T47D (cell line): ENCODE results near the gene NME3.

ENCODE experiments used
- DNase-seq, 2 experiments: peaks; one replicate each; pipeline versions ENCODE4 v3.0.0 to v3.0.0-alpha.2; 2011 to 2012; ENCODE audit warnings: low read depth in 1 of 2, low spot score in 1 of 2
- JUND ChIP-seq: IDR thresholded peaks from 2 replicates; pipeline ENCODE4 v1.6.1; 2012; ENCODE audit warnings: low read depth
- in situ Hi-C: cut with HindIII; loops from 2 replicates; pipeline ENCODE4 v1.10.0; 2016; ENCODE audit warnings: low sequenced_read_pairs, low pct_unique_long_range_greater_than_20kb

NME3 gene

DNA sequence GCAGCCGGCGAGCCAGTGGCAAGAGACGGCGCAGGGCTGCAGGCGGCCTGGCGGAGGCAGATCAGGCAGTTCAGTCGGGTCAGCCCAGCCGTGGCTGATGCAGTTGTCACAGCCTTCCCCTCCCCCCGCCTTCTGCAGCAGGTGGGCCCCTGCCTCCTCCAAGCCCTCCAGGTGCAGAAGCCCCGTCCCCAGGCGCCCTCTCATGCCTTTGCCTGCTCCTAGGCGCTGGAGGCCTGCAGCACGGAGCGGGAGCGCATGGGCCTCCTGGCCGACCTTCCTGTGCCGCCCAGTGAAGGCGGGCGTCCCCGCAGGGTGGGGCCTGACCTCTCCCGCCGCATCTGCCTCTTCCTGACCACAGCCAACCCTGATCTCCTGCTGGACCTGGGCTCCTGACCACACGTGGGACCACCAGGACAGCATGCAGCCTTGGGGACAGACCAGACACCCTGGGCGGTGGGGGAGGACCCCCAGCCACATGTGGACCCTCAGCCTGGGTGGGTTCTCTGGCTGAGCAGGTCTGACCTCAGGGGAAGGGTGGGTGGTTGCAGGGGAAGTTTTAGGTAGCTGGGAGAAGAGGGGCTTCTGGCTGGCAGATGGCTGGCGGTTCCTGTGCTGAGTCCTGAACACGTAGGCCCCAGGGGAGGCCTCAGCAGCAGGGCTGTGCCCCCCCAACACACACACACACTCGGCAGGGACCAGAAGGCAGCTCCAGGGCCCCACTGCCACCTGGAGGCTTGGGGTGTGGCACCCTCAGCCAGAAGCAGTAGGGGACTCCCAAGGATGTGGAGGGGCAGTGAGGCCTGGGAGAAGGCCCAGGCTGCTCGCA is 4.7 kb upstream of the NME3 start:
- in situ Hi-C loops, result no loop called here
- no peak for DNase-seq
- TF ChIP-seq JUND, result no peak

DNA sequence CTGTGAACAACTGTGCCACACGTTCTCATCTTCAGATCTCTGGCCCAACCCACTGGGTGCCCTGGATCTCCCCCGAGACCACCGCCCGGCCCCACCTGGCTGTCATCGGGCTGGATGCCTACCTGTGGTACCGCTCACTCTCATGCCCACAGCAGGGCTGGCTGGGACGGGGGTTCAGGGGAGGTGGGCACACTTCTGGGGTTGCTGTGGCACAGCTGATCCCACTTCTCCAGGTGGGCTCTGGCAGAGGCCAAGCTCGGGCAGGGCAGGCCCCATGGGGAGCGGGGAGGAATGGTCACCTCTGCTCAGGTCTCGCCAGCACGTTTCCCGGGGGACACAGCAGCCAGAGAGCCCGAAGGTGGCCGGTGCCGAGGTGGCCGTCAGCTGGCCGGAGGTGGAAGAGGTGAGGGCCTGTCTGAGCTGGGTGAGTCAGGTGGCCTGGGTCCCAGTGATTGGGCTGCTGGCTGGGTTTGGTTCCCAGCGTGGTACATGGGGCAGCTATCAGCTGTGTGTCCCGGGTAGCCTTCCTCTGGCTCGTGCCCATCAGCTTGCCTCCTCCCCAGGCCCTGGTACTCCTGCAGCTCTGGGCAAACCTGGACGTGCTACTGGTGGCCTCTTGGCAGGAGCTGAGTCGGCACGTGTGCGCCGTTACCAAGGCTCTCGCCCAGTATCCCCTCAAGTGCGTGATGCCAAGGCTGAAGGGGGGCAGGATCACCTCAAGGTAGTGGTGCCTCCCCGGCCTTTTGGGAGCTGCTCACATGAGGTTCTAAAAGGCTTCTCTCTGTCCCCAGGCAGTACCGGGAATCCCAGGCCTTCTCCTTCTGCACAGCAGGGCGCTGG is 3.9 kb upstream of the NME3 start:
- no peak for TF ChIP-seq JUND
- in situ Hi-C loops, result no loop called here
- DNase-seq, result no peak

DNA sequence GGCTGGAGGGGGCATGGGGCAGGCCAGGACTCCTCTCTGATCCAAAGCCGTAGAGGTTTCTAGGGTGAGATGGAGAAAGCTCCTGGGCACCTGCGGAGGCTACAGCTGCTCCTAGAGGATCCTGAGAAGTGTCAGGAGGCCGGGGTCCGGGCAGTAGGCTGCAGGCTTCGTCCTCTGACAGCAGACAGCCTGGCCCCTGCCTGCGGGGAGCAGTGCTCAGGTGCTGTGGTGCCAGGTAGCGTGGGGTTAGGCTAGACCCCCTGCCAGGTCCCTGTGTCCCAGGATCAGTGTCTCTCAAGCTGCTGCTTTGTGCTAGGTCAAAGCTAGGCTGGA is 3.1 kb upstream of the NME3 start:
- no peak for TF ChIP-seq JUND
- in situ Hi-C loops, result no loop called here
- no peak for DNase-seq

DNA sequence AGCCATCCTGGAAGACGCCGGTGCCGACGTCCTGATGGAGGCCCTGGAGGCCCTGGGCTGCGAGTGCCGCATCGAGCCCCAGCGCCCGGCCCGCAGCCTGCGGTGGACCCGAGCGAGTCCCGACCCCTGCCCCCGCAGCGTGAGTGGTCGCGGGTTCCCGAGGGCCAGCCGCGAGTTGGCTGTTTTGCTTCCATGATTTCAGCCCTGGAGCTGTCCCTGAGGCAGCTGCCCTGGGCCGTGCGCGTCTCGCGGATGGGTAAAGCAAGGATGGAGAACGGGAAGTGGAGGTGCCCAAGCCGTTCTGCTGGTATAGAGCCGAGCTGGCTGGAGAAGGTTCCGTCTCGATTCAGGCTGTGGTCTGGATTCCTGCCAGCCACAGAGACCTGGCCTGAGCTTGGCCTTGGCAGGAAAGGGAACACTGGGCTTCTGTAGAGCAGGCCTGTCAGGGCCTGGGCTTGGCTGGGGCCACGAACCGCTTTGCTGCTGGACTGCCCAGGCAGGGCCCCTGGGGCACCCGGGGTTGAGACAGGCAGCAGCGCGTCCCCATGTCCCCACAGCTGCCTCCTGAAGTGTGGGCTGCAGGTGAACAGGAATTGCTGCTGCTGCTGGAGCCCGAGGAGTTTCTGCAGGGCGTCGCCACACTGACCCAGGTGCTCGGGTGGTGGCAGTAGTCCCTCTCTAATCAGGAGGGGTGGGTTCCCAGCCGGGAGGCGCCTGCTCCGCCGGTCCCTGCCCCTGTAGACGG is 2.5 kb upstream of the NME3 start:
- peak; percentile 65 to 85 for DNase-seq

GRCh38 chr16:1772908-1773702 is 1.8 kb upstream of the NME3 start, which contains the start of gene MRPS34:
TSS of gene MRPS34 (minus strand) at chr16:1773134. CDS start at chr16:1773119, 15 bp downstream.
- in situ Hi-C loops, result no loop called here
- peak; percentile 75 to 91 for DNase-seq
- TF ChIP-seq JUND, result no peak

More for the DNA sequence above, 2.5 kb upstream of the NME3 start:
- no peak for TF ChIP-seq JUND
- in situ Hi-C loops, result no loop called here

GRCh38 chr16:1772362-1772907 is 1.1 kb upstream of the NME3 start, which contains the start of gene EME2:
TSS of gene EME2 (plus strand) at chr16:1772810. CDS start at chr16:1773228, 418 bp downstream.
- no peak for TF ChIP-seq JUND
- peak in 1 of 2 experiments; percentile 36 for DNase-seq
- in situ Hi-C loops, result no loop called here

GRCh38 chr16:1771864-1772361 is 570 bp upstream of the NME3 start:
- no peak for TF ChIP-seq JUND
- no peak for DNase-seq
- in situ Hi-C loops, result no loop called here

GRCh38 chr16:1770328-1771187 is 785 bp downstream of the NME3 start:
- TF ChIP-seq JUND, result no peak
- peak; percentile 43 to 48 for DNase-seq
- in situ Hi-C loops, result no loop called here

- in situ Hi-C loops, result no loop called here
- no peak for TF ChIP-seq JUND
- DNase-seq, result no peak
Measured at GRCh38 chr16:1769402-1770300, 1.7 kb downstream of the NME3 start.

DNA sequence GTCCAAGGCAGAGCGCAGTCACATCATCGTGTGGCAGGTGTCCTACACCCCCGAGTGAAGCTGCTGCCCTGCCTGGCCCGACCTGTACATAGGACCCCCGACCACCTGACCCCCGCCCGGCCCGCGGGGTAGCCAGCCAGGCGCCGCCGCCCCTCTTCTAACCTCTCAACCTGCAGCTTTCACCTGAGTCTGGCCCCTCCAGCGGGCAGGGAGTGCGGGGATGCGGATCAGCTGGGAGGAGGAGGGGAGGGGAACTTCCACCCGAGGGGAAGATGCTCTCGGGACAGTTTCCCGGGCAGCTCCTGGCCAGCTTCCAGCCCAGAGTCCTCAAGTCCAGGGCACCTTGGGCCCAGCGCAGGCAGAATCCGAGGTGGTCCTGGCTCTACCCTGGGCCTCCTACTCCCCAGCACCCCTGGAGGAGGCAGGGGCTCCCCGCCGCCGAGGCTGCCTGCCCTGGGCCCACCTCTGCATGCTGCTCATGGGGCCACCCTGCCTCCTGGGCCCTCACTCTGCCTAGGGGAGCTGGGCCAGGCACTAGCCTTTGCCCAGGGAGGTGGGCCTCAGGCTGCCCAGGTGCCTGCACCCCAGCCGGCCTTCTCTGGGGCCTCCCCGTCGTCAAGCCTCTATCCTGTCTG is 2.5 kb downstream of the NME3 start:
- in situ Hi-C loops, result no loop called here
- no peak for TF ChIP-seq JUND
- DNase-seq, result no peak
